Kidney (tissue), 14 donors: Measurements from ENCODE around the gene SMARCAD1. TPM values are rescaled to one million over a fixed set of nuclear protein-coding genes. Genes with fewer than 3 reads are reported as not detected.

Source experiments
- DNase-seq, 5 donors: peaks; one replicate each; pipeline ENCODE4 v3.0.0-alpha.2; 2013 to 2020
- FAIRE-seq: peaks from 2 replicates; lab custom pipeline; 2012; peaks lifted over from hg19 to GRCh38; lab: Jason Lieb, UNC
- H3K27ac ChIP-seq, 2 donors: one replicate each; pipeline ENCODE4 v1.7.0; 2013; ENCODE audit warnings: low read depth in 2 of 2, low read length in 2 of 2, inconsistent platforms in 1 of 2
- H3K27me3 ChIP-seq: one replicate; pipeline ENCODE4 v1.7.1; 2013; ENCODE audit warnings: low read length, inconsistent platforms; ENCODE audit not compliant: control insufficient read depth, insufficient read depth
- H3K36me3 ChIP-seq, 3 donors: one replicate each; pipeline versions ENCODE4 v1.7.0 to v1.7.1; 2013; ENCODE audit warnings: low read length in 3 of 3, control low read depth in 1 of 3, inconsistent platforms in 1 of 3; ENCODE audit not compliant: insufficient read depth in 3 of 3, control insufficient read depth in 2 of 3
- H3K4me1 ChIP-seq, 3 donors: one replicate each; pipeline versions ENCODE4 v1.7.0 to v1.7.1; 2013; ENCODE audit warnings: low read length in 3 of 3, inconsistent platforms in 1 of 3, low read depth in 1 of 3; ENCODE audit not compliant: control insufficient read depth in 2 of 3, insufficient read depth in 2 of 3
- H3K4me3 ChIP-seq, 3 donors: one replicate each; pipeline versions ENCODE4 v1.7.0 to v1.8.1; 2013; ENCODE audit warnings: low read length in 3 of 3, control low read depth in 1 of 3, inconsistent platforms in 1 of 3
- H3K9ac ChIP-seq, 3 donors: one replicate each; pipeline versions ENCODE4 v1.7.0 to v1.7.1; 2013; ENCODE audit warnings: low read length in 3 of 3, control low read depth in 1 of 3, inconsistent platforms in 1 of 3
- H3K9me3 ChIP-seq, 3 donors: one replicate each; pipeline versions ENCODE4 v1.7.0 to v1.7.1; 2013; ENCODE audit warnings: low read length in 3 of 3, control low read depth in 1 of 3, inconsistent platforms in 1 of 3; ENCODE audit not compliant: control insufficient read depth in 2 of 3, insufficient read depth in 1 of 3
- CTCF ChIP-seq: IDR thresholded peaks from 3 replicates; pipeline ENCODE4 v1.5.1; 2012; ENCODE audit warnings: mild to moderate bottlenecking, moderate library complexity, borderline replicate concordance; ENCODE audit not compliant: insufficient read depth; ENCODE audit errors: extremely low read depth
- intact Hi-C: fragments of 100-400 bp; cut with DNase I; formaldehyde crosslinking; loops from one replicate; pipeline ENCODE4 v1.11.1; 2022
- polyA plus RNA-seq: library from polyadenylated mRNA; stranded (reverse); fragments of 350-450 nt; fragmentation: Illumina TruSeq; extraction: RNeasy Lipid Tissue Mini Kit (QIAGEN cat#74804); gene quantifications from one replicate; pipeline ENCODE4 v1.2.3, GENCODE V29; 2014; ENCODE audit warnings: low read depth, low replicate concordance; ENCODE audit not compliant: insufficient read depth
- total RNA-seq: library from RNA; stranded (reverse); fragmentation: NEBNext Ultra II Directional; extraction: Animal tissue kit (Norgen Biotek cat#: 25700); gene quantifications from one replicate; pipeline ENCODE4 v1.2.1, GENCODE V29; 2021
- donor health status: control.
- donor health status: control.
- donor health status: control.
- donor health status: control.
- donor health status: control.
- donor health status: DM: yes; HTN: yes; CAD: no.
- donor health status: Normal renal cell carcinoma (clear cell type).

The SMARCAD1 gene
- total and polyA plus RNA-seq, 2 donors from 2014 or later = 7.4 to 28.9 TPM

GRCh38 chr4:94159790-94160189 lies 47.9 kb upstream of the SMARCAD1 start:
- Histone ChIP-seq H3K27me3 (no peaks in the 10 kb centered on the region), H3K9me3 (no peaks in the 10 kb centered on the region), H3K4me3 (no peak overlapping the region), H3K27ac (no peak overlapping the region), H3K36me3 (no peaks in the 10 kb centered on the region), H3K4me1 (no peaks in the 10 kb centered on the region), H3K9ac (no peak overlapping the region)
- intact Hi-C loops = no loop called here
- FAIRE-seq = no peak
- DNase-seq = no peak
- TF ChIP-seq CTCF = no peak

- no peak for FAIRE-seq
- Histone ChIP-seq H3K4me3 (no peak overlapping the region), H3K9ac (no peak overlapping the region), H3K4me1 (no peaks in the 10 kb centered on the region), H3K27ac (no peak overlapping the region), H3K9me3 (no peaks in the 10 kb centered on the region), H3K27me3 (no peaks in the 10 kb centered on the region), H3K36me3 (no peaks in the 10 kb centered on the region)
- no peak for DNase-seq
- intact Hi-C loops = no loop called here
- no peak for TF ChIP-seq CTCF
Measured at GRCh38 chr4:94160774-94161173, 46.9 kb upstream of the SMARCAD1 start.

GRCh38 chr4:94165256-94165655 lies 42.4 kb upstream of the SMARCAD1 start:
- Histone ChIP-seq H3K36me3 (no peaks in the 10 kb centered on the region), H3K27ac (no peak overlapping the region), H3K4me3 (no peak overlapping the region), H3K9ac (no peak overlapping the region), H3K4me1 (no peaks in the 10 kb centered on the region), H3K9me3 (no peaks in the 10 kb centered on the region), H3K27me3 (no peaks in the 10 kb centered on the region)
- DNase-seq = no peak
- FAIRE-seq = no peak
- TF ChIP-seq CTCF = no peak
- intact Hi-C loops = no loop called here

- FAIRE-seq = no peak
- intact Hi-C loops = no loop called here
- Histone ChIP-seq H3K27me3 (no peaks in the 10 kb centered on the region), H3K4me1 (no peaks in the 10 kb centered on the region), H3K27ac (no peak overlapping the region), H3K36me3 (no peaks in the 10 kb centered on the region), H3K9me3 (no peaks in the 10 kb centered on the region), H3K4me3 (no peak overlapping the region), H3K9ac (no peak overlapping the region)
- TF ChIP-seq CTCF = no peak
- DNase-seq = no peak
Measured at GRCh38 chr4:94168321-94168720, 39.3 kb upstream of the SMARCAD1 start.
